Right lobe of liver (tissue), 6 donors: ENCODE results near the gene SLC39A3. TPM values are rescaled to one million over a fixed set of nuclear protein-coding genes. Genes with fewer than 3 reads are reported as not detected.

Source experiments
- ATAC-seq, 4 donors: fragments of 200-7000 bp; cut with Tn5 transposase; one replicate each; pipeline ENCODE4 v1.9.1; 2020; ENCODE audit warnings: mild to moderate bottlenecking in 4 of 4, moderate library complexity in 4 of 4
- DNase-seq, 3 donors: peaks; one replicate each; pipeline ENCODE4 v3.0.0-alpha.2; 2020
- H3K27ac ChIP-seq, 3 donors: fragments of 200-600 bp; one replicate each; pipeline ENCODE4 v1.8.0; 2022
- H3K27me3 ChIP-seq, 2 donors: fragments of 200-600 bp; one replicate each; pipeline ENCODE4 v1.8.0; 2022
- H3K36me3 ChIP-seq, 4 donors: fragments of 200-600 bp; sonication (generic) in 1 of 4; one replicate each; pipeline versions ENCODE4 v1.5.1 to v1.8.0; 2017 to 2022; ENCODE audit warnings: control low read depth in 1 of 4
- H3K4me1 ChIP-seq, 4 donors: fragments of 200-600 bp; sonication (generic) in 1 of 4; one replicate each; pipeline versions ENCODE4 v1.5.1 to v1.8.0; 2017 to 2022; ENCODE audit warnings: control low read depth in 1 of 4
- H3K4me3 ChIP-seq, 3 donors: fragments of 200-600 bp; one replicate each; pipeline ENCODE4 v1.8.0; 2022
- H3K9me3 ChIP-seq, 4 donors: fragments of 200-600 bp; sonication (generic) in 1 of 4; one replicate each; pipeline versions ENCODE4 v1.5.1 to v1.8.0; 2017 to 2022; ENCODE audit warnings: control low read depth in 1 of 4
- POLR2A ChIP-seq: fragments of 450-650 bp; IDR thresholded peaks from one replicate; pipeline ENCODE4 v1.6.1; 2017; ENCODE audit warnings: antibody characterized with exemption, mild to moderate bottlenecking
- WGBS: methylation state at CpG from one replicate; pipeline ENCODE4 v1.1.6; 2018; ENCODE audit warnings: low coverage, low lambda C conversion rate; ENCODE audit not compliant: insufficient coverage; ENCODE audit errors: missing lambda C conversion rate; 5-methylcytosine and 5-hydroxymethylcytosine counted together
- intact Hi-C, 2 donors: fragments of 100-400 bp; cut with DNase I; formaldehyde crosslinking; loops; one replicate each; pipeline versions ENCODE4 v1.11.2 to v1.14.1; 2022
- total RNA-seq, 6 experiments: library from RNA; depleted of rRNA in 2 of 6; stranded (reverse); fragments of >200 nt in 2 of 6; fragmentation: NEBNext Ultra II Directional in 3 of 6; extraction: Animal tissue kit (Norgen Biotek cat#: 25700) in 3 of 6; gene quantifications; one replicate each; pipeline versions ENCODE4 v1.1.0 to v1.2.4, GENCODE V29; 2016 to 2023
- TF ChIP-seq, protein P1 (sequence below), 4 donors: fragments of 200-600 bp in 3 of 4; fragments of 450-650 bp in 1 of 4; IDR thresholded peaks; one replicate each; pipeline versions ENCODE4 v1.5.1 to v1.8.0; 2016 to 2022; ENCODE audit warnings: antibody characterized with exemption in 4 of 4, mild to moderate bottlenecking in 2 of 4
- donor health status: DM: no; HTN: yes; CAD: no.
- donor health status: DM: no; HTN: no; CAD: no.
- donor health status: DM: no; HTN: no; CAD: no.
- donor health status: DM: no; HTN: yes; CAD: no.
- donor health status: DM: no; HTN: yes; CAD: no.

Gene SLC39A3
- total RNA-seq, 6 experiments from 2014 or later: 13.5 to 29.5 (median 19.6) TPM

DNA sequence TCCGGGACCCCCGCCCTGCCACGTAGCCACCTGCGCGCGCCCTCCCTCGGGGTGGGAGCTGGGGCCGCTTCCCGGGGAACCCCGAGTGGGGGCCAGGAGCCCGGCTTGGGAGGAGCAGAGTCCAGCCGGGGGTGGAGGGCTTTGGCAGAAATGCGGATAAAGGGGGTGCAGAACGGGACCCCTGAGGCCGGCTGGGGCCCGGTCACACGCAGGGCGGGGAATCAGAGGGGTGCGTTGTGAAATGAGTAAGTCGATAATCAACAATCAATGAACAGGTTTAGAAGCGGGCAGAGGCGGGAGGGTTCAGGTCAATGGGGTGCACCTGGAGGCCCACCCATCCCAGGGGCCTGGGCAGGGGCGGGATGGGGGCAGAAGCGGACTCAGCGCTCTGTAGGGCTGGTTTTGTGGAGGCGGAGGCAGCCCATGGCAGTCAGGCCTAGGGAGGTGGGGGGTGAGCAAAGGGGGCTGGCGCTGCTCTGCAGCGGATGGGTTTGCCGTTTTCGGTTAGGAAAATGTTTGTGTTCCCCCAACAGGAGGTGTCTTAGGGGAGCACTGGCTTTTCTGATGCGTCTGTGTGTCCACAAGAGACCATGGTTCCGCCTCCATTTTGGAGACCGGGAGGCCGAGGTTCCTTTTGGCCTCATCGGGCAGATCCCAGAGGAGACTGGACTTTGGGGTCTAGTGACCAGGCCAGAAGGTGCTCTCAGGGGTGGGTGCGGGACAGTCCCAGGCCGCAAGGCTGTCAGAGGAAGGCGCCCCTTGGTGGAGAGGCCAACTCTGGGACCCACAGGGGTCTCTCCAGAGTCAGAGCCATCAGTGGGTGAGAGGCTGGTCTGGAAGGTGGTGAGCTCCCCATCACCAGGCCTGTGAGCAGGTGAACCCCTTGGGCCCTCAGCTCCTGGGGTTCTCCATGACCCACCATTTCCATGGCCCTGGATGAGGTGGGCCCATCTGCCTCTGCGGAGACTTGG is 18.0 kb downstream of the SLC39A3 start:
- Histone ChIP-seq H3K9me3 (no peaks in the 10 kb centered on the region), H3K36me3 (no peaks in the 10 kb centered on the region), H3K4me1 (no peaks in the 10 kb centered on the region), H3K27me3 (peaks cover 0 to 8% of the 10 kb centered on the region in 2 donors), H3K4me3 (no peak overlapping the region), H3K27ac (no peak overlapping the region)
- intact Hi-C loops: no loop called here
- no peak for TF ChIP-seq POLR2A
- TF ChIP-seq, protein P1, sequence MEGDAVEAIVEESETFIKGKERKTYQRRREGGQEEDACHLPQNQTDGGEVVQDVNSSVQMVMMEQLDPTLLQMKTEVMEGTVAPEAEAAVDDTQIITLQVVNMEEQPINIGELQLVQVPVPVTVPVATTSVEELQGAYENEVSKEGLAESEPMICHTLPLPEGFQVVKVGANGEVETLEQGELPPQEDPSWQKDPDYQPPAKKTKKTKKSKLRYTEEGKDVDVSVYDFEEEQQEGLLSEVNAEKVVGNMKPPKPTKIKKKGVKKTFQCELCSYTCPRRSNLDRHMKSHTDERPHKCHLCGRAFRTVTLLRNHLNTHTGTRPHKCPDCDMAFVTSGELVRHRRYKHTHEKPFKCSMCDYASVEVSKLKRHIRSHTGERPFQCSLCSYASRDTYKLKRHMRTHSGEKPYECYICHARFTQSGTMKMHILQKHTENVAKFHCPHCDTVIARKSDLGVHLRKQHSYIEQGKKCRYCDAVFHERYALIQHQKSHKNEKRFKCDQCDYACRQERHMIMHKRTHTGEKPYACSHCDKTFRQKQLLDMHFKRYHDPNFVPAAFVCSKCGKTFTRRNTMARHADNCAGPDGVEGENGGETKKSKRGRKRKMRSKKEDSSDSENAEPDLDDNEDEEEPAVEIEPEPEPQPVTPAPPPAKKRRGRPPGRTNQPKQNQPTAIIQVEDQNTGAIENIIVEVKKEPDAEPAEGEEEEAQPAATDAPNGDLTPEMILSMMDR (IDR thresholded peaks at IDR 0.05): no peak
- 8% methylated on average over 12 of the region's 39 CpGs for WGBS
- DNase-seq: no peak
- no peak for ATAC-seq

DNA sequence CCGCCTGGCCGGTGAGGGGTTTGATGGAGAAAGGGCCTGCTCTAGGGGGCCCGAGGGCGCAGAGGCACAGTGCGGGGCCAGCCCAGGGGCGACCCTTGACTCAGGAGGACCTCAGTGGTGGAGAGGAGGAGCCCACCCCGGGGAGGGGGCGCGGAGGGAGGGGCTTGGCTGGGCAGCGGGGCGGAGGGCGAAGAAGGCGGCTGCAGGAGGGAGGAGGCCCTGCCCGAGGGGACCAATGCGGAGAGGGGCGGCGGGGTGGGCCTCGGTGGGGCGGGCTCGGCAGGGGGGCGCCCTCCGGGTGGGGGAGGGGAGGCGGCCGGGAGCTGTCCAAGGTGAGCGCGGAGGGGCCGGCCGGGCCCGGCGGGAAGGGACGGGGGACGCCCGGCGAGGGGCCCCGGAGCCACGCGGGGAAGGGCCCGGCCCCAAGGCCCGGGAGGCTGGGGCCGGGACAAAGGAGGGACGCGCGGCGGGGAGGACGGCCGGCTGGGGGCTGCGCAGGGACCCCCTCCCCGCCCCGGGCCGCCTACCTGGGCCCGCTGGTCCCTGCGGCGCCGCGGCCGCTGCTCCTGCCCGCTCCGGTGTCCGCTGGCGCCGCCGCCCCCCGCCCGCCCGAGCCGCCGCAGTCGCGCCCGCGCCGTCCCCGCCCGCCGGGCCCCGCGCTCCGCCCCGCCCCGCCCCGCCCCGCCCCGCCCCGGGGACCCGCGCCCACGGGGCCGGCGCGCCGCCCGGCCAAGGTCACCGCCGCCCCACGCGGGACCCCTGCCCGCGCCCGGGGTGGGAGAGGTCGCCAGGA is 18.8 kb downstream of the SLC39A3 start, which contains the start of gene DIRAS1:
DIRAS1 (minus strand) TSS at position 596 of the 793 bp plus-strand sequence. CDS start 3,566 bp downstream, outside the sequence.
- no peak for DNase-seq
- intact Hi-C loops: no loop called here
- TF ChIP-seq POLR2A: no peak
- TF ChIP-seq, protein P1 (IDR thresholded peaks at IDR 0.05): no peak
- Histone ChIP-seq H3K27ac (no peak within 1 kb of the TSS), H3K27me3 (peaks cover 0 to 8% of the 10 kb centered on the region in 2 donors), H3K4me3 (no peak within 1 kb of the TSS), H3K36me3 (no peaks in the 10 kb centered on the region), H3K4me1 (no peaks in the 10 kb centered on the region), H3K9me3 (no peaks in the 10 kb centered on the region)
- no peak for ATAC-seq
- WGBS: 0% methylated on average over 5 of the region's 100 CpGs

DNA sequence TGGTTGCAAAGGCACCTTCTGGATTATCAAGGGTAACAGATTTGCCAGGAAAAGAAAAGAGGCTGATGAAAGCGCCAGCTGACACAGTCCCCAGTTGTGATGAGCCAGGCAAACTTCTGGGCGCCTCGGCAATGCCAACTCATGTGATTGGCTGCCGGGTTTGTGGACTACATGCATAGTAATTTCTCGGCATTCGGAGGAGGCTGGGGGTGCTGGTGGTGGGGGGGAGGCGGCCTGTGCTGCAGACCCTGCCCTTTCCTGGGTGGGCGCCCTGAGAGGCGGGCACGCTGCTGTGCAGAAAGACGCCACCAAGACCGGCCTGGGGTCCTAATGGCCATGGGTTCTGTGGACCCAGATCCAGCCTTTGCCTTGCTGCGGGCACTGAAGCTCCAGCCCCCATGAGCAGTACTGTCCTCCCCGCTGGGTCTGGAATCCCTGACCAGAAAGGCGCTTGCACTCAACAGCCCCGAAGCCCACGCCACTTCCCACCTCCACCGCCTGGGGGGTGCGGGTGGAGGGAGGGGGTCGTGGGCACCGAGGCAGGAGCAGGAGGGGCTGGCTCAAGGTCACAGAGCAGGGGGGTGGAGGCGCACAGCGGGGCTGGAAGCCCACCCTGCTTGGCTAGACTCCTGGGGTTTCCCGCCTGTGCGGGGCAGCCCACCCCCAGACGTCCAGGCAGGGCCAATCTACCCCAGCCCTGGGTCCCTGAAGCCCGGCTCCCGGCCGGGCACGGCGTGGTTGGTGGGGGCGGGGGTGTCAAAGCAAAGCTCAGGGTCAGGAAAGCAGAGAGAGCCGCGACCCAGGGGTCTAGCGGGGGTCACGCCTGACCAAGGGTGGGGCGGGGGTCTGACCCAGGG is 19.7 kb downstream of the SLC39A3 start:
- no peaks in the 10 kb centered on the region for H3K36me3 ChIP-seq
- no peaks in the 10 kb centered on the region for H3K9me3 ChIP-seq
- WGBS: 7% methylated on average over 6 of the region's 37 CpGs
- ATAC-seq: no peak
- DNase-seq: no peak
- H3K4me1 ChIP-seq: no peaks in the 10 kb centered on the region
- intact Hi-C loops: no loop called here
- H3K27me3 ChIP-seq: peaks cover 0 to 8% of the 10 kb centered on the region in 2 donors
- no peak overlapping the region for H3K4me3 ChIP-seq
- H3K27ac ChIP-seq: no peak overlapping the region
- TF ChIP-seq POLR2A: no peak
- TF ChIP-seq, protein P1 (IDR thresholded peaks at IDR 0.05): no peak

DNA sequence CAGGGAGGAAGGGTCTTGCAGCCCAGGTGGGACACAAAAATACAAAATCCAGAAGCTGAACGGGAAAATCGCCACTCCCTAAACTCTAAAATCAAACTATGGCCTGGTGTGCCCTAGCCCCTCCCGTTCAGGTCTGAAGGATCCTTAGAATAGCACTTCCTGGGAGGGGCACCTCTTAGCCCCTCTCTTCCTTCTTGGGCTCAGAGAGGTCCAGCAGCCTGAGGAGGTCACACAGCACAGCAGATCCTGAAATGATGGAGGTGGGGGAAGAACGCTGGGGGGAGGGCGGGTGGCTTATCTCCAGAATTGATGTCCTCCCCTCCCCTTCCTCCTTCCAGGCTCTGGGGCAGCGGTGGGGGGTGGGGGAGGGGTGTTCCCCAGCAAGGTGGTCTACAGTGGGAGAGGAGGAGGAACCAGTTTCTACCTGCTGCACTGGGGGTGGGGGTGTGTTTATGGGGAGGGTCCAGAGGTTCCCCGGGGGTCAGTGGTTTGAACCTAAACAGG is 20.5 kb downstream of the SLC39A3 start:
- no peaks in the 10 kb centered on the region for H3K9me3 ChIP-seq
- peaks cover 0 to 8% of the 10 kb centered on the region in 2 donors for H3K27me3 ChIP-seq
- no peak overlapping the region for H3K4me3 ChIP-seq
- H3K27ac ChIP-seq: no peak overlapping the region
- ATAC-seq (no peak), DNase-seq (no peak)
- 24% methylated on average over 3 of the region's 7 CpGs for WGBS
- no peaks in the 10 kb centered on the region for H3K36me3 ChIP-seq
- H3K4me1 ChIP-seq: no peaks in the 10 kb centered on the region
- no peak for TF ChIP-seq POLR2A
- TF ChIP-seq, protein P1 (IDR thresholded peaks at IDR 0.05): no peak
- intact Hi-C loops: no loop called here
